GM19455 (cell line): ENCODE results near the gene NDUFA13.
A peak's percentile ranks its signal among the peaks of the same experiment; 100 is the strongest.
"Not testable (repeated sequence)": the region's sequence is repeated elsewhere in the genome, so short reads cannot be mapped to it uniquely, and the experiment has no call there.

ENCODE experiments used
- ATAC-seq: cut with Tn5 transposase; IDR thresholded peaks from one replicate; pipeline ENCODE4 v1.9.1; 2021; ENCODE audit not compliant: unreplicated experiment

The NDUFA13 gene

DNA sequence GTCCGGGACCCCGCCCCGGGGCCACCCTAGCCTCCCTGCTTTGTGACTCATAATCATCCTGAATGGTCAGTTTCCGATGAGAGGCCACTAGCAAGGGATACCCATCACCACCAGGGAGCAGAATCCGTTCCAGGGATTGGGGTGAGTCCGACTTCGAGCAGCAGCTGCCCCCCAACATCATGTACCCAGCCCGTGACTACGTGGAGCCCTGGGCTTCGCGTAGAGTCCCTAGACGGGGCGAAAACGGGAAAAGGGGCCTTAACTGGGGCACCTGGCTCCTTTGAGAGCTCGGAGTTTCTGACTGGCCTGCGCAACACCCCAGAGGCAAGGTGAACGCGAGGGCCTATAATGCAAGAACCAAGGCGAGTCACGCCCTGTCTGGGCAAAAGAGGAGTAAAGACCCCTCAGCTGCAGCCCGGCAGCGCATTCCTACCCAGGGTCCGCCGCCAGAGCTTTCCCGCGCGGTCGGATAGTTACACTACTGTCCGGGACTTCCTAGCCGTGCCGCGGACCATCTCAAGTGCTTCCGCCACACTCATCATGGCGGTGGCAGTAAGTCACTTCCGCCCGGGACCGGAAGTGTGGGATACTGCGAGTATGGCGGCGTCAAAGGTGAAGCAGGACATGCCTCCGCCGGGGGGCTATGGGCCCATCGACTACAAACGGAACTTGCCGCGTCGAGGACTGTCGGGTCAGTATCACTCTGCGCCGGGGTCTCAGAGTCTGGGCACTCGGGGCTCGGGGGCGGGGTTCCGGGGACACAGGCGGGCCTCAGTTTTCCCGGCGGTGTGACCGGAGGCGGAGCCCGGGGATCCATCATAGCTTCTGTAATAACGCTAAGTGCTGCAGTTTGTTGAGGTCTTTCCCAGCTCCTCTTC, at the start of gene NDUFA13:
NDUFA13 (plus strand) TSS at position 584 of the 878 bp plus-strand sequence; CDS start at position 598, 14 bp downstream.
- peak; percentile 73 for ATAC-seq

- no peak for ATAC-seq
These were observed 47.5 kb upstream of the NDUFA13 start for GRCh38 chr19:19468424-19469050.

DNA sequence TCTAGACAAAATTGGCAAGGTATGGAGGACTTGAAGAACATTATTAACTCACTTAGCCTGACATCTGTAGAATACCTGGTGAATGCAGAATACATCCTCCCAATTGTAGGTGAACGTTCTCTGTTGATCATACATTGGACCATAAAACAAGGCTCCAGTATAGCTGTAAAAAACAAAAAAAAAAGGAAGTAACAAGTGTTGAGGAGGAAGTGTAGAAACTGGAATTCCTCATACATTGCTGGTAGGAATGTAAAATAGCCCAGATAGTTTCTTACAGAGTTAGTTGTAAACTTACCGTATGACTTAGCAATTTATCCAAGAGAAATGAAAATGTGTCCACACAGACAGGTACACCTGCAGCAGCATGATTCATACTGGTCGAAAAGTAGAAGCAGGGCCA, 45.4 kb upstream of the NDUFA13 start:
- no peak for ATAC-seq

- ATAC-seq = no peak
These were observed 44.3 kb upstream of the NDUFA13 start for GRCh38 chr19:19471682-19472081.

- not testable (repeated sequence) for ATAC-seq
These were observed 43.9 kb upstream of the NDUFA13 start for GRCh38 chr19:19472106-19472505.

DNA sequence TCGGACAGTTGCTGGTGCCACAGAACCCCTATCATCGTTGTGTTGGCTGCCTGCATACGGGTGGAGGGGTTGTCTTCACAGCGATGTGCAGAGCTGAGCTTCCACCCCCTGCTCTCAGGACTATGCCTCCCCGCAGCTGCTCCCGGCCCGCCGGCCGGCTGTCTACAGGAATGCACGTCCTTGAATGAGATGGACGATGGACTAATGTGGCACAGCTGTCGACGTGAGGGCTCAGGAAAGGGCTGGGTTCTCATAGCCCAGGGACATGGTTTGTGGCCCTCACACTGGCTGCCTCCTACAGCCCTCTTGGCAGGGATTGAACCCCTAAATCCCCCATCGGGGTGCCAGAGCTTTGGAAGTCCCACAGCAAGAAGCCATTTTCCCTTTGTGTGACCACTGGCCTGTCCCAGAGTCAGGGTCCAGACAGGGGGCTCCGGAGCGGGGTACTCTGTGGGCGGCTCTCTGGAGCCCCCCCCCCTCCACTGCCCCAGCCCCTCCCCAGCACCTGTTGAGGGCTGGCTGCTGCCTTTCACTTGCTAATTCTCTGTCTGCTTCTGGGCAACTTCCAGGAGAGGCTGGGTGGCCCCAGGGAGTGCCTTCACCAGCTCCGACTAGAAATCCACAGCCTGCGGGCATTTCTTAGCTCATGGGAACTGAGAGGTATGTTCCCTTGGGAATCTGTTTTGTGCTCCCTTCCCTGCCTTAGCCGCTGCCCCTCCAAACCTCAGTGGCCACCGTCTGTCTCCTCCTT, 40.8 kb upstream of the NDUFA13 start:
- ATAC-seq = no peak

DNA sequence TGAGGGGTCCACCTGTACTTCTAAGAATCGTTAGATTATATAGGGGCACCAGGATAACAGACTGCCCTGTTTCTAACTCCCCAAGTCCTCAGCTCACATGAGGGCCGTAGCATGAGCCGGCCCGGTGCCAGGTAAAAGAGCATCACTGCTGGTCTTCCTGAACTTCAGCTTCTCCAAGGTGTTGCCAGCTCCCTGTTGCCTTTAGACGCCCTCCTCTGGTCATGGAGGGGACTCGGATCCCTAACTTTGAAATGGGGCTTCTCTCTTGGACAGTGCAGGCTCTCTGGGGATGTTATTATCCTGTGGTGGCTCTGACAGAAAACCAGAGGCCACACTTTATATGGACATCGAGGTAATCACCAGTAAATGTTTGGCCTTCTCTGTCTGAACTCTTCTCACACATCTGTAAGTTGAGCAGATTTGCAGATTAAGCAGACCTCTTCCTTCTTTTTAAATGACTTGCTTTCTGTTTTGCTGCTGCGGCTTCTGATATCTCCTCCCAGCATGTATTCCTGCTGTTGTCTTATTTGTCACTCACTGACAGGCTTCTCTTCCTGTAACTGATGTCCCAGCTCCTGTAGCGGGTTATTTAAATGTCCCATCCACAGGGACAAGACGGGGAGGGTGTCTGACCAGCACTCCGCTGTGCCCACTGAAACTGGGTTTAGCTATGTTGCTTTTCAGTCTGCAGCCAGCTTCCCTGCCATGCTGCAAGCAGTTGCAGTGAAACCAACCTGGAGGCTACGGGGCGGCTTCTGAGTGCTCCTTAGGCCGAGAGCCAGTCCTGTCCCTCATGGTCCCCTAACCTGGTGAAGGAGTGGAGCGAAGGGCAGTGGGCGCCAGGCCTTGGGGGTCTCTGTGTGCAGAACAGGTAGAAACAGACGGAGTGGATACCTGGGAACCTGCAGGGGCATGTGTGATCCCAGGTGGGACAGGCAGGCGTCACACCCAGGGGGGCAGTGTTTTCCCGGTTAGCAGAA, 39.9 kb upstream of the NDUFA13 start:
- no peak for ATAC-seq

DNA sequence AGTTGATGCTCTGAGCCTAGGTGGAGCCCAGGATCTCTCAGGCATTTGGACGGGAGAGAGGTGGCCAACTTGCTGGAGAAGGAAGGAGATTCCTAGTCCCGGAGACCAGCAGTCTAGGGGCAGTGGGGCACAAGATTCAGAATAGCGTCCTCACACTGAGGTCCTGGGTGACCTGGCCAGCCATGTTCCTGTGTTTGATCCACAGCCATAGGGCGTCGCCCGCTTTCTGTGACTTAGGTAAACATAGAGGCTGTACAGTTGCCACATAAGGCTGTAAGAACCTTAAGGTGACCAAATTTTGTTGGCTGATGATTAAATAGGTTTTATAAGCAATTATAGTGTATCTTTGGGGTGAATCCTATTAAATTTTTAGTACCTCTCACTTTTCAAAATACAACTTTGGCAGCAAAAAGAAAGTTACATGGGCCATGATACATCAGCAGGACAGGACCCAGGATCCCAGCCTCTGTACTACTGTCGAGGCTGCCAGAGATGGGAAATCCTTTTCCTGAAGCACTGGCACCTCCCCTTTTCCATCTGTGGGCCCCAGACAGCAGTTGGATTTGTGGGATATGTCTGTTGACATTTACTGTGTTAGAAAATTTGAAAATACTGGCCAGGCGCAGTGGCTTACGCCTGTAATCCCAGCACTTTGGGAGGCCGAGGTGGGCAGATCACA, 38.2 kb upstream of the NDUFA13 start:
- no peak for ATAC-seq

- ATAC-seq = no peak
These were observed 35.3 kb upstream of the NDUFA13 start for GRCh38 chr19:19480688-19481087.

DNA sequence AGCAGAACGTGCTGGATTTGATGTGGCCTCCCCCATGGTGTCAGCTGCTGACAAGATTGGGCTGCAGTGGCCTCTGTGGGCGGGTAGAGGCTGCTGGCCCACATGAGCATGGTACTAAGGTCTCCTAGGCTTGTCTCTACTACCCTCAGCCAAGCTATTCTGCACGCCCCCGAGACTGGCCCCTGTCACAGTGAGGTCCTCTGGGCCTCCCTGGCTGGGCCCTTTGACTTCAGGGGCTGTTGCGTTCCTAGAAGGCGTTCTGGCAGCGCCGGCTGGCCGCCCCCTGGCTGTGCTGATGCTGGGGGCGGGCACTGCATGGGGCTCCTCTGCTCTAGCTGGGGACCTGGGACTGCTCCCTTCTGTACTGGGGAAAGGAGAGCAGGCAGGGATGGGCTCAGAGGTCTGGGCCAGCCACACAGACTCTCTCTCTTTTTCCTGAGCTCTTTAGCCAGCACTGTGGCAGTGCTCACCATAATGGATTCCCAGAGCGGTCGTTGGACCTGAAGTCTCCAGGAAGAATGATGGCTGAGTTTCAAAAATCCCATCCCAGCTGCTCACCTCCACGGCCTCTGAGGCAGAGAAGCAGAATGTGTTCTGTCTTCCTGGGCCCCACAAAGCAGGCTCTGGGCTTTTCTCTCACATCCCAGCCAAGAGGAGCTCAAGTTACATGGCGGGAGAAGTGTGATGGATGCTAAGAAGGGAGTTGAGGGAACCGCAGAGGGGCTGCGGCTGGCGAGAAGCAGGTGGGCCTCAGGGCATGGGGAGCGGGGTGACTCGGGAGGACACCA, 33.0 kb upstream of the NDUFA13 start:
- ATAC-seq = no peak

DNA sequence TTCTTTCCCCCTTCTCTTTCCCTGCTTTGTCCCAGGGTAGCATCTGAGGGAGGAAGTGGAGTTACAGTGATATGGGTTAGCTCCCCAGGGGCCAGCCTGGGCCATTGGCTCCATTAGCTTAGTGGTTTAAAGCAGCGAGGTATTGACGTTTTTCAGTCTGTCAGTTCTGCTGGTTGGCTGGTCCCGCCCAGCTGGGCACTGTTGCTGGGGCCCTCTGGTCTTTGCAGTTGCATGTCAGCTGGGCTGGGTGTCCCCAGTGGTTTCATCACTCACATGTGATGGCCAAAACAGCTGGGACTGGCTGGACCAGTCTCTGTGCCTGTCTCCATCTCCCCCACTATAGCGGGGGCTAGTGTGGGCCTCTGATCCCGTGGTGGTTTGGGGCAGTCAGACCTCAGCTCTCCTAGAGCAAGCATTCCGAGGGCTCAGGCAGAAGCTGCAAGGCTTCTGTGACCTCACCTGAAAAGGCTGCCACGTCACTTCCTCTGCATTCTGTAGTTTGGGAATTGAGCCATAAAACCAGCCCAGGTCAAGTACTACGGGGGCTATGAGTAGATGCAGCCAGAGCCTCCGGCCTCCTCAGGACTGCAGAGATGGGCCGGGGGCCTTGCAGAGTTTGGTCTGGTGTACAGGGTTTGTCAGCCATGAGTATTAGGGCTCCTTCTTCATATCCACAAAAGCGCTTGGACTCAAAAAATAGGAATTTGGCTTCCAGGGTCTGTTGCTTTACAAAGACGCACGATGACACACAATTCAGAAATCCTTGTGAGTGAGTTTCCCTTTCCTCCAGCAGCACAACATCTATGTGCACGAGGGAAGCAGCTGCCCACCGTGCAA, 30.6 kb upstream of the NDUFA13 start:
- ATAC-seq = no peak

GRCh38 chr19:19485998-19486290, 30.1 kb upstream of the NDUFA13 start:
- ATAC-seq = no peak

DNA sequence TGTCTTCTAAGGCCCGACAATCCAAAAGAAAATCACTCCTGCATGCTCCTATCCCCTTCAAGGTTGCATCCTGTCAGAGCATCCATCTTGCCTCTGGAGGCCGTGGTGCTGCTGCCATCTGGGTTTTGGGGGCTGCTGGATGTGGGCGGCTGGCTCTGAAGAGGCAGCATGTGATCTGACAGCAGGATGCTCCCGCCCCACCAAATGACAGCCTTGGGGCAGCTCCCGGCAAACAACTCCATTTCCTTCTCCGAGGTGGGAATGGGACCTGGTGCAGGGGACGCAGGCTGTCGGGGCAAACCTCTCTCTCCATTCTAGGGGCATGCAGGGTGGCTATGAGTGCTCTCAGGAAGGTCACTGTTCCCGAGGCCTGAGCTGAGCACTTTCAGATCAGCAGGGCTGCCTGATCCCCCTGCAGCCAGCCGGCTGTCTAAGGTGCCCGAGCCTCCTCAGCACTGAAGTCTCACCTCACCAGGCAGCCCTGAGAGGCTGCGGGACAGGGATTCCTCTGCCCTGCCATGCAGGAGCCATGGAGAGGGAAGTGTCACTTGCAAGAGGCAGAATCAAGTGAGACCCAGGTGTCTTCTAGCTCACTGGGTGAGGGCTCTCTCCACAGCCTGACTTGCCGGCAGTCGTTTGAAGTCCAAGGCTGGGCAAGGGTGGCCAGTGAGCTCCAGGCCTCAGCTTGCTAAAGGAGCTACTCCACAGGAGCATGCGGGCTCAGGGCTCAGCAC, 29.5 kb upstream of the NDUFA13 start:
- ATAC-seq = no peak

DNA sequence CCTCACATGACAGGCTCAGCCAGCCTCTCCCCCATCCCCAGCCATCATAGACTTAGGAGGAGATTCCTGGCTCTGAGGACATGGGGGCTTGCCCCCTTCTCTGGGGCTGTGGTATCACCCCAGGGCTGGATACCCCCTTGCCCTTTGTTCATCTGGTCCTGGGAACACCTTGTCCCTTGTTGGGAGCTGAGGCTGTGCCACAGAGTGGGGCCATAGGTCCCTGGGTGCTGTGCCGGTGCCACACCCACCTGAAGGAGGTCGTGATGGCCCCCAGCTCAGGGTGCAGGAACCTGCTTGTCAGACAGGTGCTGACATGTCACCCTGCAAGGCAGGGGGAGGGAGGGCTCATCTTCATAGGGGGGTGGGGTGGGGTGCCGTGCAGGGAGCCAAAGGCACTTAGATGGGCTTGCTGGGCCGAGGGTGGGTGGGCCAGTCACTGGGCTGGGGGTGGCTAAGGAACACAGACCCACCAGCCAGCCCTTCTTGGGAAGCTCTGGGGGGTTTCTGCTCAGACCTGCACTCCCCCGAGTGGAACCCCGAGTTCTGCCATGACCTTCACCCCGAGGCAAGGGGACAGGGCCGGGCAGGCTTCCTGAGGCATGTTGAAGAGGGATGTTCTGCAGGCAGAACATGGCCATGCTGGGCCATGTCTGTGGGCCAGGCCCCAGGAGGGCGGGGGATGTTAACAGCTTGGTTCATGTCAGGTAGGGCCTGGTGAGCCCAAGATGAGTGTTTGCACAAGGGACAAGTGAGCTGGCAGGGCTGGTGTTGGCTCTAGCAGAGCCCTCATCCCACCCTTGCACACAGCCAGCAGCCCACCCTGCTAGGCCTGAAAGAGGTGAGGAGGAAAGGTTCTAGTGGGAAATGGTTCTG, 28.7 kb upstream of the NDUFA13 start:
- no peak for ATAC-seq

GRCh38 chr19:19487950-19488874, 27.8 kb upstream of the NDUFA13 start:
- ATAC-seq = no peak
